GM23338 (cell line): ENCODE data around the gene FMN1. TPM values are rescaled to one million over a fixed set of nuclear protein-coding genes. Genes with fewer than 3 reads are reported as not detected.

Experiments used
- ATAC-seq: fragments of 200-7000 bp; cut with Tn5 transposase; 3 replicates; pipeline ENCODE4 v1.9.1; 2020
- DNase-seq: peaks from one replicate; pipeline ENCODE4 v3.0.0-alpha.2; 2015; ENCODE audit warnings: low spot score
- H2AFZ ChIP-seq: fragments of 200-600 bp; sonication (generic); 2 replicates; pipeline ENCODE4 v1.8.0; 2016; ENCODE audit warnings: antibody characterized with exemption, mild to moderate bottlenecking, moderate library complexity
- H3F3A ChIP-seq: fragments of 200-600 bp; sonication (generic); replicated peaks from 2 replicates; pipeline ENCODE4 v1.8.0; 2017; ENCODE audit warnings: antibody characterized with exemption, mixed run types, low read depth
- H3K27ac ChIP-seq: fragments of 200-600 bp; sonication (generic); 2 replicates; pipeline ENCODE4 v1.6.1; 2016; ENCODE audit warnings: low read depth
- H3K27me3 ChIP-seq: fragments of 200-600 bp; sonication (generic); 2 replicates; pipeline ENCODE4 v1.8.0; 2016; ENCODE audit warnings: mild to moderate bottlenecking, mixed run types, moderate library complexity; ENCODE audit not compliant: insufficient read depth
- H3K36me3 ChIP-seq: fragments of 200-600 bp; sonication (generic); 2 replicates; pipeline ENCODE4 v1.8.0; 2016; ENCODE audit warnings: mild to moderate bottlenecking; ENCODE audit not compliant: insufficient read depth
- H3K4me1 ChIP-seq: fragments of 200-600 bp; sonication (generic); 2 replicates; pipeline ENCODE4 v1.8.0; 2016; ENCODE audit warnings: mild to moderate bottlenecking, moderate library complexity; ENCODE audit not compliant: insufficient read depth
- H3K4me2 ChIP-seq: fragments of 200-600 bp; sonication (generic); 2 replicates; pipeline ENCODE4 v1.7.1; 2017; ENCODE audit warnings: mixed run types
- H3K4me3 ChIP-seq: fragments of 200-600 bp; sonication (generic); 2 replicates; pipeline ENCODE4 v1.6.1; 2016; ENCODE audit warnings: mixed run types
- H3K79me2 ChIP-seq: fragments of 200-600 bp; sonication (generic); replicated peaks from 2 replicates; pipeline ENCODE4 v1.8.0; 2017; ENCODE audit warnings: mild to moderate bottlenecking; ENCODE audit not compliant: insufficient read depth
- H3K9me2 ChIP-seq: fragments of 200-600 bp; sonication (generic); 2 replicates; pipeline ENCODE4 v1.8.0; 2017; ENCODE audit not compliant: insufficient read depth
- H4K20me1 ChIP-seq: fragments of 200-600 bp; sonication (generic); replicated peaks from 2 replicates; pipeline ENCODE4 v1.8.0; 2017; ENCODE audit warnings: mild to moderate bottlenecking; ENCODE audit not compliant: insufficient read depth
- H3K27ac Mint-ChIP-seq: 2 replicates; pipeline ENCODE4 v1.8.0; 2020; ENCODE audit warnings: inconsistent platforms, mild to moderate bottlenecking, moderate library complexity, mixed read lengths
- H3K27me3 Mint-ChIP-seq: 3 replicates; pipeline ENCODE4 v1.8.0; 2022; ENCODE audit warnings: low read depth, mild to moderate bottlenecking, moderate library complexity, mixed read lengths, inconsistent platforms; ENCODE audit not compliant: insufficient read depth, poor library complexity
- H3K36me3 Mint-ChIP-seq: 3 replicates; pipeline ENCODE4 v1.8.0; 2021; ENCODE audit warnings: low read depth, mild to moderate bottlenecking, inconsistent platforms, moderate library complexity, mixed read lengths
- H3K4me1 Mint-ChIP-seq: 3 replicates; pipeline ENCODE4 v1.8.0; 2020; ENCODE audit warnings: mild to moderate bottlenecking, inconsistent platforms, mixed read lengths
- H3K4me3 Mint-ChIP-seq: 3 replicates; pipeline ENCODE4 v1.8.0; 2021; ENCODE audit warnings: moderate library complexity, mild to moderate bottlenecking, inconsistent platforms, mixed read lengths
- H3K9me3 Mint-ChIP-seq: 3 replicates; pipeline ENCODE4 v1.8.0; 2020; ENCODE audit warnings: moderate library complexity, mild to moderate bottlenecking, inconsistent platforms, mixed read lengths
- EZH2 ChIP-seq: fragments of 200-600 bp; sonication (generic); IDR thresholded peaks from one replicate; pipeline ENCODE4 v1.8.0; 2017; ENCODE audit warnings: antibody characterized with exemption, mild to moderate bottlenecking, low read depth; ENCODE audit not compliant: unreplicated experiment
- JUNB ChIP-seq: IDR thresholded peaks from one replicate; pipeline ENCODE4 v1.6.1; 2016; ENCODE audit warnings: antibody characterized with exemption; ENCODE audit not compliant: unreplicated experiment
- POLR2AphosphoS5 ChIP-seq: IDR thresholded peaks from 2 replicates; pipeline ENCODE4 v1.6.1; 2016; ENCODE audit warnings: antibody characterized with exemption, low read depth
- ZNF114 ChIP-seq: fragments of 250-450 bp; sonication (Bioruptor Pico); IDR thresholded peaks from 2 replicates; pipeline ENCODE4 v1.5.0; 2020; ENCODE audit warnings: mild to moderate bottlenecking, moderate library complexity
- polyA plus RNA-seq: library from polyadenylated mRNA; unstranded; fragments of >200 nt; fragmentation: Nextera tagmentation; extraction: Ambion mirVana; gene quantifications from 2 replicates; pipeline ENCODE4 v1.2.1, GENCODE V29; 2016
- total RNA-seq: library from RNA; depleted of rRNA; stranded (reverse); fragments of >200 nt; shearing (Covaris generic); gene quantifications from 2 replicates; pipeline ENCODE4 v1.2.3, GENCODE V29; 2014
- TF ChIP-seq, protein P1 (sequence below), 2 experiments: fragments of 200-600 bp in 1 of 2; sonication (generic) in 1 of 2; conservative IDR thresholded peaks; 2 replicates each; pipeline versions ENCODE4 v1.5.1 to v1.6.1; 2016 to 2017; ENCODE audit warnings: antibody characterized with exemption in 2 of 2, low read depth in 2 of 2, mild to moderate bottlenecking in 2 of 2, moderate library complexity in 1 of 2
- TF ChIP-seq, protein P2 (sequence below): IDR thresholded peaks from one replicate; pipeline ENCODE4 v1.6.1; 2018; ENCODE audit warnings: antibody characterized with exemption; ENCODE audit not compliant: unreplicated experiment
- TF ChIP-seq, protein P3 (sequence below): fragments of 250-450 bp; sonication (Bioruptor Pico); IDR thresholded peaks from 2 replicates; pipeline ENCODE4 v1.5.0; 2020; ENCODE audit warnings: mild to moderate bottlenecking, moderate library complexity

The FMN1 gene
- total and polyA plus RNA-seq, 2 experiments from 2014 or later = 1.2 to 1.6 TPM

DNA sequence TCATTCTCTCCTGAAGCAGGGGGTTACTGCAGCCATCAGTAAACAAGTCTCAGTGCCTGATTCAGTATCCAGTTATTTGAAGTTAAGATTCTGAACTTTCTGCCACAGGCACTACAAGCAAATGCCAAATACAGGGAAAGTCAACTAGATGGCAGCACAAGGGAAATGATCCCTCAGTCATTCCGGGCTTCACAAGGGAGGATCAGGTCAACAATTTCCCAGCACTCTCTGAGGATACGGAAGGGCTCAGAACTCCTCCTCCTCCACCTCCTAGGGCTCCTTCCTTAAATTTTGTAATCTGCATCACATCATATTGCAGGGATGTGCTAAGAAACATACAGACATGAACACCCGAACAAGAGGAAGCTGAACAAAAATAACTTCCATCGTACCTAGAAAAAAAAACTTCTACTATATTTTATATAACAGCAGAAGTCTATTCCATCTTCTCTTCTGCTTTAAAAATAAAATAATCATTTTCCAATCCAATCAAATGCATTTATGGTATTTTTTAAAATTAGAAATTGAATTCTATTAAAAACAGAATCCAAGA, 187.1 kb downstream of the FMN1 start:
- H3K36me3 Mint-ChIP-seq = no peaks in the 10 kb centered on the region
- no peaks in the 10 kb centered on the region for H3K79me2 ChIP-seq
- H3K4me1 Mint-ChIP-seq = peaks cover 21% of the 10 kb centered on the region
- H3K9me2 ChIP-seq = peaks cover 3% of the 10 kb centered on the region; the same call in 1 of the 2 replicates
- DNase-seq (peak; percentile 68), ATAC-seq (peak; percentile 93)
- peak overlapping the region; percentile 52 for H3K4me2 ChIP-seq
- H3K4me3 Mint-ChIP-seq = peak overlapping the region; percentile 33; the same call in 1 of the 3 replicates
- no peaks in the 10 kb centered on the region for H3K27me3 Mint-ChIP-seq
- H2AFZ ChIP-seq = no peak overlapping the region
- TF ChIP-seq, protein P1, sequence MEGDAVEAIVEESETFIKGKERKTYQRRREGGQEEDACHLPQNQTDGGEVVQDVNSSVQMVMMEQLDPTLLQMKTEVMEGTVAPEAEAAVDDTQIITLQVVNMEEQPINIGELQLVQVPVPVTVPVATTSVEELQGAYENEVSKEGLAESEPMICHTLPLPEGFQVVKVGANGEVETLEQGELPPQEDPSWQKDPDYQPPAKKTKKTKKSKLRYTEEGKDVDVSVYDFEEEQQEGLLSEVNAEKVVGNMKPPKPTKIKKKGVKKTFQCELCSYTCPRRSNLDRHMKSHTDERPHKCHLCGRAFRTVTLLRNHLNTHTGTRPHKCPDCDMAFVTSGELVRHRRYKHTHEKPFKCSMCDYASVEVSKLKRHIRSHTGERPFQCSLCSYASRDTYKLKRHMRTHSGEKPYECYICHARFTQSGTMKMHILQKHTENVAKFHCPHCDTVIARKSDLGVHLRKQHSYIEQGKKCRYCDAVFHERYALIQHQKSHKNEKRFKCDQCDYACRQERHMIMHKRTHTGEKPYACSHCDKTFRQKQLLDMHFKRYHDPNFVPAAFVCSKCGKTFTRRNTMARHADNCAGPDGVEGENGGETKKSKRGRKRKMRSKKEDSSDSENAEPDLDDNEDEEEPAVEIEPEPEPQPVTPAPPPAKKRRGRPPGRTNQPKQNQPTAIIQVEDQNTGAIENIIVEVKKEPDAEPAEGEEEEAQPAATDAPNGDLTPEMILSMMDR (conservative IDR thresholded peaks at IDR 0.05; ENCODE audit: low read depth in 2 of 2) = peak; percentile 49 to 63
- no peak for TF ChIP-seq POLR2AphosphoS5
- H3F3A ChIP-seq = no peaks in the 10 kb centered on the region
- no peaks in the 10 kb centered on the region for H4K20me1 ChIP-seq
- peaks cover 17% of the 10 kb centered on the region for H3K4me1 ChIP-seq
- H3K36me3 ChIP-seq = no peaks in the 10 kb centered on the region
- H3K27me3 ChIP-seq = no peaks in the 10 kb centered on the region
- no peak overlapping the region for H3K4me3 ChIP-seq
- no peak overlapping the region for H3K27ac ChIP-seq
- H3K9me3 Mint-ChIP-seq = no peaks in the 10 kb centered on the region
- no peak overlapping the region for H3K27ac Mint-ChIP-seq

DNA sequence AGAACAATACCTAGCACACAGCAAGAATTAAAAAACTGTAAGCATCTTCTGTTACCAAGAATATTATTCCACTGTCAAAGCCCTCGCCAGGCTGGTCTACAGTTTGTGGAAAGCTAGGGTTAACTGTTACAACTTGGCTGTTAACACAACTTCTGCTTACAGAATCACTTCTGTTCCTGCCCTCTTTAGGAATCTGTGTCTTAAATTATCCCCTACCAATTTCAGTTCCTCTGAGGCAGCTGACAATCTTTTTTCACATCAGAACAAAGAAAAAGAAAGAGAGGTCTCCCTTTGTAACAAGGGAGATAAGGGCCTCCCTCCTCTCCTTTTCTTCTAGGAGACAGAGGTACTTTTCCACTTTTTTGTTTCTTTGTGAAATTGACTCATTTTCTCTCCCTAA, 188.9 kb downstream of the FMN1 start:
- no peaks in the 10 kb centered on the region for H3K9me2 ChIP-seq
- peaks cover 17% of the 10 kb centered on the region for H3K4me1 ChIP-seq
- H4K20me1 ChIP-seq = no peaks in the 10 kb centered on the region
- no peak overlapping the region for H3K27ac ChIP-seq
- ATAC-seq = no peak
- Mint-ChIP-seq H3K4me3 (no peak overlapping the region), H3K9me3 (no peaks in the 10 kb centered on the region), H3K36me3 (no peaks in the 10 kb centered on the region), H3K27ac (no peak overlapping the region), H3K27me3 (no peaks in the 10 kb centered on the region), H3K4me1 (peaks cover 21% of the 10 kb centered on the region)
- no peak overlapping the region for H3K4me2 ChIP-seq
- no peaks in the 10 kb centered on the region for H3K27me3 ChIP-seq
- no peaks in the 10 kb centered on the region for H3F3A ChIP-seq
- DNase-seq = no peak
- no peak overlapping the region for H2AFZ ChIP-seq
- no peak overlapping the region for H3K4me3 ChIP-seq
- H3K36me3 ChIP-seq = no peaks in the 10 kb centered on the region
- no peaks in the 10 kb centered on the region for H3K79me2 ChIP-seq
- TF ChIP-seq EZH2 (no peak), JUNB (no peak), ZNF114 (CRISPR knock-in tag) (no peak)
- TF ChIP-seq, protein P2, sequence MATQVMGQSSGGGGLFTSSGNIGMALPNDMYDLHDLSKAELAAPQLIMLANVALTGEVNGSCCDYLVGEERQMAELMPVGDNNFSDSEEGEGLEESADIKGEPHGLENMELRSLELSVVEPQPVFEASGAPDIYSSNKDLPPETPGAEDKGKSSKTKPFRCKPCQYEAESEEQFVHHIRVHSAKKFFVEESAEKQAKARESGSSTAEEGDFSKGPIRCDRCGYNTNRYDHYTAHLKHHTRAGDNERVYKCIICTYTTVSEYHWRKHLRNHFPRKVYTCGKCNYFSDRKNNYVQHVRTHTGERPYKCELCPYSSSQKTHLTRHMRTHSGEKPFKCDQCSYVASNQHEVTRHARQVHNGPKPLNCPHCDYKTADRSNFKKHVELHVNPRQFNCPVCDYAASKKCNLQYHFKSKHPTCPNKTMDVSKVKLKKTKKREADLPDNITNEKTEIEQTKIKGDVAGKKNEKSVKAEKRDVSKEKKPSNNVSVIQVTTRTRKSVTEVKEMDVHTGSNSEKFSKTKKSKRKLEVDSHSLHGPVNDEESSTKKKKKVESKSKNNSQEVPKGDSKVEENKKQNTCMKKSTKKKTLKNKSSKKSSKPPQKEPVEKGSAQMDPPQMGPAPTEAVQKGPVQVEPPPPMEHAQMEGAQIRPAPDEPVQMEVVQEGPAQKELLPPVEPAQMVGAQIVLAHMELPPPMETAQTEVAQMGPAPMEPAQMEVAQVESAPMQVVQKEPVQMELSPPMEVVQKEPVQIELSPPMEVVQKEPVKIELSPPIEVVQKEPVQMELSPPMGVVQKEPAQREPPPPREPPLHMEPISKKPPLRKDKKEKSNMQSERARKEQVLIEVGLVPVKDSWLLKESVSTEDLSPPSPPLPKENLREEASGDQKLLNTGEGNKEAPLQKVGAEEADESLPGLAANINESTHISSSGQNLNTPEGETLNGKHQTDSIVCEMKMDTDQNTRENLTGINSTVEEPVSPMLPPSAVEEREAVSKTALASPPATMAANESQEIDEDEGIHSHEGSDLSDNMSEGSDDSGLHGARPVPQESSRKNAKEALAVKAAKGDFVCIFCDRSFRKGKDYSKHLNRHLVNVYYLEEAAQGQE = no peak
- TF ChIP-seq, protein P3, sequence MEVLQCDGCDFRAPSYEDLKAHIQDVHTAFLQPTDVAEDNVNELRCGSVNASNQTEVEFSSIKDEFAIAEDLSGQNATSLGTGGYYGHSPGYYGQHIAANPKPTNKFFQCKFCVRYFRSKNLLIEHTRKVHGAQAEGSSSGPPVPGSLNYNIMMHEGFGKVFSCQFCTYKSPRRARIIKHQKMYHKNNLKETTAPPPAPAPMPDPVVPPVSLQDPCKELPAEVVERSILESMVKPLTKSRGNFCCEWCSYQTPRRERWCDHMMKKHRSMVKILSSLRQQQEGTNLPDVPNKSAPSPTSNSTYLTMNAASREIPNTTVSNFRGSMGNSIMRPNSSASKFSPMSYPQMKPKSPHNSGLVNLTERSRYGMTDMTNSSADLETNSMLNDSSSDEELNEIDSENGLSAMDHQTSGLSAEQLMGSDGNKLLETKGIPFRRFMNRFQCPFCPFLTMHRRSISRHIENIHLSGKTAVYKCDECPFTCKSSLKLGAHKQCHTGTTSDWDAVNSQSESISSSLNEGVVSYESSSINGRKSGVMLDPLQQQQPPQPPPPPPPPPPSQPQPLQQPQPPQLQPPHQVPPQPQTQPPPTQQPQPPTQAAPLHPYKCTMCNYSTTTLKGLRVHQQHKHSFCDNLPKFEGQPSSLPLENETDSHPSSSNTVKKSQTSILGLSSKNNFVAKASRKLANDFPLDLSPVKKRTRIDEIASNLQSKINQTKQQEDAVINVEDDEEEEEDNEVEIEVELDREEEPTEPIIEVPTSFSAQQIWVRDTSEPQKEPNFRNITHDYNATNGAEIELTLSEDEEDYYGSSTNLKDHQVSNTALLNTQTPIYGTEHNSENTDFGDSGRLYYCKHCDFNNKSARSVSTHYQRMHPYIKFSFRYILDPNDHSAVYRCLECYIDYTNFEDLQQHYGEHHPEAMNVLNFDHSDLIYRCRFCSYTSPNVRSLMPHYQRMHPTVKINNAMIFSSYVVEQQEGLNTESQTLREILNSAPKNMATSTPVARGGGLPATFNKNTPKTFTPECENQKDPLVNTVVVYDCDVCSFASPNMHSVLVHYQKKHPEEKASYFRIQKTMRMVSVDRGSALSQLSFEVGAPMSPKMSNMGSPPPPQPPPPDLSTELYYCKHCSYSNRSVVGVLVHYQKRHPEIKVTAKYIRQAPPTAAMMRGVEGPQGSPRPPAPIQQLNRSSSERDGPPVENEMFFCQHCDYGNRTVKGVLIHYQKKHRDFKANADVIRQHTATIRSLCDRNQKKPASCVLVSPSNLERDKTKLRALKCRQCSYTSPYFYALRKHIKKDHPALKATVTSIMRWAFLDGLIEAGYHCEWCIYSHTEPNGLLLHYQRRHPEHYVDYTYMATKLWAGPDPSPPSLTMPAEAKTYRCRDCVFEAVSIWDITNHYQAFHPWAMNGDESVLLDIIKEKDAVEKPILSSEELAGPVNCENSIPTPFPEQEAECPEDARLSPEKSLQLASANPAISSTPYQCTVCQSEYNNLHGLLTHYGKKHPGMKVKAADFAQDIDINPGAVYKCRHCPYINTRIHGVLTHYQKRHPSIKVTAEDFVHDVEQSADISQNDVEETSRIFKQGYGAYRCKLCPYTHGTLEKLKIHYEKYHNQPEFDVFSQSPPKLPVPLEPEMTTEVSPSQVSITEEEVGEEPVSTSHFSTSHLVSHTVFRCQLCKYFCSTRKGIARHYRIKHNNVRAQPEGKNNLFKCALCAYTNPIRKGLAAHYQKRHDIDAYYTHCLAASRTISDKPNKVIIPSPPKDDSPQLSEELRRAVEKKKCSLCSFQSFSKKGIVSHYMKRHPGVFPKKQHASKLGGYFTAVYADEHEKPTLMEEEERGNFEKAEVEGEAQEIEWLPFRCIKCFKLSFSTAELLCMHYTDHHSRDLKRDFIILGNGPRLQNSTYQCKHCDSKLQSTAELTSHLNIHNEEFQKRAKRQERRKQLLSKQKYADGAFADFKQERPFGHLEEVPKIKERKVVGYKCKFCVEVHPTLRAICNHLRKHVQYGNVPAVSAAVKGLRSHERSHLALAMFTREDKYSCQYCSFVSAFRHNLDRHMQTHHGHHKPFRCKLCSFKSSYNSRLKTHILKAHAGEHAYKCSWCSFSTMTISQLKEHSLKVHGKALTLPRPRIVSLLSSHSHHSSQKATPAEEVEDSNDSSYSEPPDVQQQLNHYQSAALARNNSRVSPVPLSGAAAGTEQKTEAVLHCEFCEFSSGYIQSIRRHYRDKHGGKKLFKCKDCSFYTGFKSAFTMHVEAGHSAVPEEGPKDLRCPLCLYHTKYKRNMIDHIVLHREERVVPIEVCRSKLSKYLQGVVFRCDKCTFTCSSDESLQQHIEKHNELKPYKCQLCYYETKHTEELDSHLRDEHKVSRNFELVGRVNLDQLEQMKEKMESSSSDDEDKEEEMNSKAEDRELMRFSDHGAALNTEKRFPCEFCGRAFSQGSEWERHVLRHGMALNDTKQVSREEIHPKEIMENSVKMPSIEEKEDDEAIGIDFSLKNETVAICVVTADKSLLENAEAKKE = no peak
- TF ChIP-seq, protein P1 (conservative IDR thresholded peaks at IDR 0.05; ENCODE audit: low read depth in 2 of 2) = no peak
